NCI-H82 (cell line): ENCODE results near the gene TOM1L1.
A peak's percentile ranks its signal among the peaks of the same experiment; 100 is the strongest.

ENCODE experiments used
- DNase-seq: peaks from one replicate; lab custom pipeline; 2025; lab: John Stamatoyannopoulos, UW

Gene TOM1L1

GRCh38 chr17:54899201-54899600 lies 1.5 kb upstream of the TOM1L1 start:
- no peak for DNase-seq

GRCh38 chr17:54899721-54900456 lies 763 bp upstream of the TOM1L1 start:
- peak; percentile 38 for DNase-seq

GRCh38 chr17:54901230-54901822 lies 674 bp downstream of the TOM1L1 start:
- DNase-seq = peak; percentile 27

- DNase-seq = no peak
Measured at GRCh38 chr17:54902017-54902416, 1.4 kb downstream of the TOM1L1 start.

- DNase-seq = no peak
Measured at GRCh38 chr17:54902611-54903010, 2.0 kb downstream of the TOM1L1 start.

GRCh38 chr17:54903375-54903774 lies 2.7 kb downstream of the TOM1L1 start:
- DNase-seq = peak; percentile 35

GRCh38 chr17:54906683-54907082 lies 6.0 kb downstream of the TOM1L1 start:
- DNase-seq = no peak

GRCh38 chr17:54907376-54907775 lies 6.7 kb downstream of the TOM1L1 start:
- no peak for DNase-seq

GRCh38 chr17:54909766-54910165 lies 9.1 kb downstream of the TOM1L1 start:
- no peak for DNase-seq

GRCh38 chr17:54916721-54917120 lies 16.1 kb downstream of the TOM1L1 start:
- DNase-seq = no peak

- DNase-seq = no peak
Measured at GRCh38 chr17:54919425-54919824, 18.8 kb downstream of the TOM1L1 start.

GRCh38 chr17:54920819-54921218 lies 20.2 kb downstream of the TOM1L1 start:
- DNase-seq = no peak

- no peak for DNase-seq
Measured at GRCh38 chr17:54924405-54924804, 23.8 kb downstream of the TOM1L1 start.

GRCh38 chr17:54927525-54927924 lies 26.9 kb downstream of the TOM1L1 start:
- no peak for DNase-seq

GRCh38 chr17:54932711-54933110 lies 32.1 kb downstream of the TOM1L1 start:
- DNase-seq = no peak

GRCh38 chr17:54933921-54934320 lies 33.3 kb downstream of the TOM1L1 start:
- no peak for DNase-seq

GRCh38 chr17:54935471-54935870 lies 34.8 kb downstream of the TOM1L1 start:
- DNase-seq = no peak

- DNase-seq = no peak
Measured at GRCh38 chr17:54937018-54937417, 36.4 kb downstream of the TOM1L1 start.

GRCh38 chr17:54937426-54937825 lies 36.8 kb downstream of the TOM1L1 start:
- no peak for DNase-seq

- DNase-seq = no peak
Measured at GRCh38 chr17:54941285-54941684, 40.6 kb downstream of the TOM1L1 start.

- DNase-seq = no peak
Measured at GRCh38 chr17:54944796-54945195, 44.1 kb downstream of the TOM1L1 start.

GRCh38 chr17:54945231-54945630 lies 44.6 kb downstream of the TOM1L1 start:
- no peak for DNase-seq

GRCh38 chr17:54945671-54946070 lies 45.0 kb downstream of the TOM1L1 start:
- DNase-seq = no peak

- DNase-seq = no peak
Measured at GRCh38 chr17:54947396-54947795, 46.7 kb downstream of the TOM1L1 start.
